Prostate gland (tissue), 2 donors: ENCODE measurements around the gene PDZRN3. TPM values are rescaled to one million over a fixed set of nuclear protein-coding genes. Genes with fewer than 3 reads are reported as not detected.

Experiments
- DNase-seq: peaks from one replicate; pipeline ENCODE4 v3.0.0-alpha.2; 2019; ENCODE audit warnings: low spot score
- H3K27ac ChIP-seq, 2 donors: fragments of 200-600 bp; sonication (generic); 2 replicates each; pipeline ENCODE4 v1.5.1; 2017 to 2019
- H3K27me3 ChIP-seq: fragments of 200-600 bp; sonication (generic); replicated peaks from 2 replicates; pipeline ENCODE4 v1.5.1; 2019; ENCODE audit not compliant: insufficient read depth
- H3K36me3 ChIP-seq, 2 donors: fragments of 200-600 bp; sonication (generic); 1 replicate in 1 of 2; 2 replicates in 1 of 2; pipeline versions ENCODE4 v1.5.1 to v1.8.1; 2017 to 2019
- H3K4me1 ChIP-seq: fragments of 200-600 bp; sonication (generic); replicated peaks from 2 replicates; pipeline ENCODE4 v1.5.1; 2019
- H3K4me3 ChIP-seq, 2 donors: fragments of 200-600 bp; sonication (generic); 2 replicates each; pipeline ENCODE4 v1.5.1; 2017 to 2019
- H3K9me3 ChIP-seq: fragments of 200-600 bp; sonication (generic); 2 replicates; pipeline ENCODE4 v1.5.1; 2017
- POLR2A ChIP-seq: fragments of 450-650 bp; IDR thresholded peaks from one replicate; pipeline ENCODE4 v1.6.1; 2016; ENCODE audit warnings: antibody characterized with exemption, mild to moderate bottlenecking
- POLR2AphosphoS5 ChIP-seq: sonication (generic); formaldehyde crosslinking; IDR thresholded peaks from one replicate; pipeline ENCODE4 v1.6.1; 2017; ENCODE audit warnings: antibody characterized with exemption
- WGBS: methylation state at CpG from one replicate; pipeline ENCODE4 v1.1.5; 2018; 5-methylcytosine and 5-hydroxymethylcytosine counted together
- intact Hi-C: fragments of 100-400 bp; cut with DNase I; formaldehyde crosslinking; loops from one replicate; pipeline ENCODE4 v1.14.2; 2022
- total RNA-seq, 2 donors: library from RNA; depleted of rRNA; stranded (reverse); fragments of >200 nt; gene quantifications; one replicate each; pipeline ENCODE4 v1.1.0, GENCODE V29; 2016
- TF ChIP-seq, protein P1 (sequence below), 4 experiments: fragments of 200-600 bp in 2 of 4; fragments of 450-650 bp in 2 of 4; sonication (generic) in 2 of 4; IDR thresholded peaks; 1 replicate in 3 of 4; 2 replicates in 1 of 4; pipeline ENCODE4 v1.5.1; 2016 to 2019; ENCODE audit warnings: antibody characterized with exemption in 4 of 4, mild to moderate bottlenecking in 2 of 4, moderate library complexity in 2 of 4

Gene PDZRN3
- total RNA-seq, 2 donors from 2014 or later, result 80.9 to 143 TPM

DNA sequence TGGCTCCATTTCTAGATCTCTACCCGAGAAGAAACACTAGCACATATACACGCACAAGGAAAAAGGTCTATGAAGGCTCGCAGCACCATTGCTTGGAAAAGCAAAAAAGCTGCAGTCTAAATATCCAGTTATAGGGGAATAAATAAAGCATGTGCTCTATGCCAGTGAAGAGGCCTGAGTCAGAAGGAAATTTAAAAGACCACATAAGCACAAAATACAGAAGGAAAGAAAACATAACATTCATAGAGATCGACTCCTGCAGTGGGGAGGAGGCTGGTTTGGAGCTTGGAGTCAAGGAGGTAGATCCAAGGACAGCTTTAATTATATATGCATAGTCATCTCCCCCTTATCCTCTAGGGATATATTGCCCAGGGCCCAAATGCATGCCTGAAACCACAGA, 114.4 kb downstream of the PDZRN3 start:
- Histone ChIP-seq H3K9me3 (no peaks in the 10 kb centered on the region), H3K27ac (peak overlapping the region; percentile 60 to 78), H3K27me3 (no peaks in the 10 kb centered on the region), H3K4me1 (peaks cover 31% of the 10 kb centered on the region), H3K36me3 (no peaks in the 10 kb centered on the region), H3K4me3 (no peak overlapping the region)
- 88% methylated on average over 4 of the region's 4 CpGs for WGBS
- intact Hi-C loops, result no loop called here
- TF ChIP-seq, protein P1, sequence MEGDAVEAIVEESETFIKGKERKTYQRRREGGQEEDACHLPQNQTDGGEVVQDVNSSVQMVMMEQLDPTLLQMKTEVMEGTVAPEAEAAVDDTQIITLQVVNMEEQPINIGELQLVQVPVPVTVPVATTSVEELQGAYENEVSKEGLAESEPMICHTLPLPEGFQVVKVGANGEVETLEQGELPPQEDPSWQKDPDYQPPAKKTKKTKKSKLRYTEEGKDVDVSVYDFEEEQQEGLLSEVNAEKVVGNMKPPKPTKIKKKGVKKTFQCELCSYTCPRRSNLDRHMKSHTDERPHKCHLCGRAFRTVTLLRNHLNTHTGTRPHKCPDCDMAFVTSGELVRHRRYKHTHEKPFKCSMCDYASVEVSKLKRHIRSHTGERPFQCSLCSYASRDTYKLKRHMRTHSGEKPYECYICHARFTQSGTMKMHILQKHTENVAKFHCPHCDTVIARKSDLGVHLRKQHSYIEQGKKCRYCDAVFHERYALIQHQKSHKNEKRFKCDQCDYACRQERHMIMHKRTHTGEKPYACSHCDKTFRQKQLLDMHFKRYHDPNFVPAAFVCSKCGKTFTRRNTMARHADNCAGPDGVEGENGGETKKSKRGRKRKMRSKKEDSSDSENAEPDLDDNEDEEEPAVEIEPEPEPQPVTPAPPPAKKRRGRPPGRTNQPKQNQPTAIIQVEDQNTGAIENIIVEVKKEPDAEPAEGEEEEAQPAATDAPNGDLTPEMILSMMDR (IDR thresholded peaks at IDR 0.05), result no peak
- TF ChIP-seq POLR2A, result no peak
- TF ChIP-seq POLR2AphosphoS5, result no peak
- no peak for DNase-seq

DNA sequence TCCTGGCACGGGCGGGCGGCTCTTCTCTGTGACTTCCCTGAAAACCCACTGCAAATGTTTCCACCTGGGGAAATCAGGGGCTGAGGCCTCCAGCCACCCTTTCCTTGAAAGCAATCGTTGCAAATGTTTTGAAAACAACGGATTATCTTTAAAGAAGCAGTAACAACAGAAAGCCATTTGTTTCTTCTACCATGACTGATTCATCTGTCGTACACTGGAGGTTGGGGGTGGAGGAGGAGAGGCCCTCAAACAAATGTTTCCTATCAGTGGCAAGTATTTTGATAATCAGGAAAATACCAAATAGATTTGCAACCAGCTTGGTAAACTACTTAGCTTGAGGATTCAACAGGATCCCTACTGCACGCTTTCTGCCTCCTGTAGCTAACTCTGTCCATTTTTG, 114.9 kb downstream of the PDZRN3 start:
- TF ChIP-seq POLR2AphosphoS5 (no peak), POLR2A (no peak)
- TF ChIP-seq, protein P1 (IDR thresholded peaks at IDR 0.05), result no peak
- H3K36me3 ChIP-seq, result no peaks in the 10 kb centered on the region
- intact Hi-C loops, result loop anchor here (2.0 kb wide), 1 partner anchor 337 kb away; no protein-coding TSS in a partner anchor
- no peaks in the 10 kb centered on the region for H3K9me3 ChIP-seq
- peak overlapping the region; percentile 60 to 78 for H3K27ac ChIP-seq
- no peak for DNase-seq
- H3K27me3 ChIP-seq, result no peaks in the 10 kb centered on the region
- no peak overlapping the region for H3K4me3 ChIP-seq
- peaks cover 31% of the 10 kb centered on the region for H3K4me1 ChIP-seq
- 38% methylated on average over 7 of the region's 7 CpGs for WGBS

DNA sequence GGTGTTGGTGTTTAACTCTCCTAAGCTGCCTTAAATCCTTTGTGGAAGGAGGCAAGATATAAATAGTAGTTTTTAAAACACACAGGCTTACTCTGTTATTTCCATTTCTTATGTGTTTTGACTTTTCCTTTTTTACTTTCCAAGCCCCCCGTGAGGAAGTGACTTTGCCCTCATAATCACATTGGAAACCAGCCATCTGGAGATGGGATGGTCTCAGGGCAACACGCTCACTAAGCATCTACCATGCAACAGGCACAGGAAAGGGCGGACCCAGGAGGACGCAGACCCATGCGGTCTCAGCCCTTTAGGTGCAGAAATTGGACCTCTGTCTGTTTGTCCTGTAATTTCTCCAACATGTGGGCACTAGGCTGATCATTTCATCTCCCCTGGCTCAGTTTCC, 115.7 kb downstream of the PDZRN3 start:
- no peak for DNase-seq
- Histone ChIP-seq H3K27ac (peak overlapping the region; percentile 60 to 78), H3K4me1 (peaks cover 38% of the 10 kb centered on the region), H3K36me3 (no peaks in the 10 kb centered on the region), H3K27me3 (no peaks in the 10 kb centered on the region), H3K4me3 (no peak overlapping the region), H3K9me3 (no peaks in the 10 kb centered on the region)
- intact Hi-C loops, result loop anchor here (2.0 kb wide), 1 partner anchor 338 kb away; no protein-coding TSS in a partner anchor
- TF ChIP-seq, protein P1 (IDR thresholded peaks at IDR 0.05), result no peak
- TF ChIP-seq POLR2AphosphoS5, result no peak
- 74% methylated on average over 5 of the region's 5 CpGs for WGBS

GRCh38 chr3:73508330-73508954, 116.3 kb downstream of the PDZRN3 start:
- H3K36me3 ChIP-seq, result no peaks in the 10 kb centered on the region
- intact Hi-C loops, result loop anchor here (2.0 kb wide), 1 partner anchor 338 kb away; no protein-coding TSS in a partner anchor
- H3K27me3 ChIP-seq, result no peaks in the 10 kb centered on the region
- H3K4me3 ChIP-seq, result no peak overlapping the region
- TF ChIP-seq, protein P1 (IDR thresholded peaks at IDR 0.05), result peak; percentile 16 to 87 (median 80)
- TF ChIP-seq POLR2AphosphoS5 (peak; percentile 54), POLR2A (no peak)
- DNase-seq, result peak; percentile 82
- peaks cover 42% of the 10 kb centered on the region for H3K4me1 ChIP-seq
- WGBS, result 15% methylated on average over 6 of the region's 6 CpGs
- no peaks in the 10 kb centered on the region for H3K9me3 ChIP-seq
- H3K27ac ChIP-seq, result peak overlapping the region; percentile 60 to 78

DNA sequence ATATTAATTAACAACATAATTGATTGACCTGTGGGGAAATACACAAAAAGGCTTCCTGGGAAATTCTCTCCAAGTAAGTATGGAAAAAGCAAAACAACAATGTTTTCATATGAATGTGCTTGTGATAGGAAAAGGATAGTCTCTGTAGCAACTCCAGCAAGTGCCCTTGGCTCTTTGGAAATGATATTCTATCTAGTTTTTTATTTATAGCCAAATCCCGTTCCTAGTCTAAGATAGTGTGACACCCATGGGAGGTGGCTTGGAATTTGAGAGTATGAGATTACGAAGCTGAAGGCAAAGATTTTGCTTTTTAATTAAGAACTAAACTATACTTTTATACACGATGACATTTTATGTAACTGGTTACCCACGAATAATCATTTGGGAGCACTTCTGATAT, 119.9 kb downstream of the PDZRN3 start:
- Histone ChIP-seq H3K4me1 (peaks cover 28% of the 10 kb centered on the region), H3K27me3 (no peaks in the 10 kb centered on the region), H3K27ac (peak overlapping the region; percentile 66), H3K9me3 (no peaks in the 10 kb centered on the region), H3K4me3 (no peak overlapping the region), H3K36me3 (no peaks in the 10 kb centered on the region)
- WGBS, result 57% methylated on average over 4 of the region's 4 CpGs
- no peak for DNase-seq
- TF ChIP-seq POLR2A (no peak), POLR2AphosphoS5 (no peak)
- TF ChIP-seq, protein P1 (IDR thresholded peaks at IDR 0.05), result no peak
- intact Hi-C loops, result no loop called here
